Uterus (tissue), 4 donors: ENCODE measurements around the gene DDHD1. TPM values are rescaled to one million over a fixed set of nuclear protein-coding genes. Genes with fewer than 3 reads are reported as not detected.

Experiments used
- DNase-seq, 2 donors: peaks; one replicate each; pipeline ENCODE4 v3.0.0-alpha.2; 2019 to 2020
- H3K27ac ChIP-seq, 2 donors: fragments of 200-600 bp; sonication (generic); 1 replicate in 1 of 2; 2 replicates in 1 of 2; pipeline ENCODE4 v1.5.1; 2016 to 2018
- H3K27me3 ChIP-seq, 2 donors: fragments of 200-600 bp; sonication (generic); one replicate each; pipeline ENCODE4 v1.5.1; 2018 to 2019; ENCODE audit warnings: control low read depth in 1 of 2
- H3K36me3 ChIP-seq, 2 donors: fragments of 200-600 bp; sonication (generic); one replicate each; pipeline ENCODE4 v1.5.1; 2019; ENCODE audit warnings: control low read depth in 1 of 2
- H3K4me1 ChIP-seq, 2 donors: fragments of 200-600 bp; sonication (generic); one replicate each; pipeline ENCODE4 v1.5.1; 2018 to 2019; ENCODE audit warnings: control low read depth in 1 of 2
- H3K4me3 ChIP-seq, 2 donors: fragments of 200-600 bp; sonication (generic); 1 replicate in 1 of 2; 2 replicates in 1 of 2; pipeline ENCODE4 v1.5.1; 2018 to 2019; ENCODE audit warnings: mild to moderate bottlenecking in 1 of 2
- H3K9me3 ChIP-seq, 2 donors: fragments of 200-600 bp; sonication (generic); one replicate each; pipeline ENCODE4 v1.5.1; 2019; ENCODE audit warnings: control low read depth in 1 of 2
- POLR2A ChIP-seq, 2 donors: fragments of 450-650 bp; IDR thresholded peaks; one replicate each; pipeline ENCODE4 v1.6.1; 2016; ENCODE audit warnings: antibody characterized with exemption in 2 of 2, mild to moderate bottlenecking in 1 of 2, moderate library complexity in 1 of 2
- intact Hi-C: fragments of 100-400 bp; cut with DNase I; formaldehyde crosslinking; loops from one replicate; pipeline ENCODE4 v1.15.1; 2023; ENCODE audit warnings: low total_unique reads
- total RNA-seq, 4 donors: library from RNA; depleted of rRNA in 3 of 4; stranded (reverse); fragments of >200 nt in 3 of 4; gene quantifications; one replicate each; pipeline versions ENCODE4 v1.1.0 to v1.2.4, GENCODE V29; 2014 to 2023
- TF ChIP-seq, protein P1 (sequence below), 4 experiments: fragments of 200-600 bp in 2 of 4; fragments of 450-650 bp in 2 of 4; sonication (generic) in 2 of 4; IDR thresholded peaks; one replicate each; pipeline ENCODE4 v1.5.1; 2016 to 2019; ENCODE audit warnings: antibody characterized with exemption in 4 of 4, mild to moderate bottlenecking in 2 of 4, moderate library complexity in 1 of 4
- donor health status: DM: yes; HTN: yes; CAD: no.

Gene DDHD1
- total RNA-seq, 4 donors from 2014 or later = 25.1 to 38.5 (median 30.7) TPM

DNA sequence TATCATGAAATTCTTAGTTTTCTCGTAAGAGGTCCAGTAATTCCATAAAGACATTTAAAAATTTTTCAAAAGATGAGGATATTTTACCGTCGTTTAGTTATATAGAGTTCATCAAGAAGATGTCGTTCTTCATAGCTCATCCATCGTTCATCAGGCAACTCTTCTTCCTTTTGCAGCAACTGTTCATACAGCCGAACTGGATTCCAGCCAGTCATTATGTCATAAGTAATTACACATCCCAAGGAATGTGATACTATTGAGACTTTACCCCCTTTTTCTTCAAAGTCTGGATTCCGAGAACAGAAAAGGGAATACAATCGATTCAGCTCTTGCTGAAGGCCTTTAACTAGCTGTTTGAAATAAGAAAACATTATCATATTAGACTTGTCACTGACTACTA is 90.3 kb downstream of the DDHD1 start:
- intact Hi-C loops = no loop called here

DNA sequence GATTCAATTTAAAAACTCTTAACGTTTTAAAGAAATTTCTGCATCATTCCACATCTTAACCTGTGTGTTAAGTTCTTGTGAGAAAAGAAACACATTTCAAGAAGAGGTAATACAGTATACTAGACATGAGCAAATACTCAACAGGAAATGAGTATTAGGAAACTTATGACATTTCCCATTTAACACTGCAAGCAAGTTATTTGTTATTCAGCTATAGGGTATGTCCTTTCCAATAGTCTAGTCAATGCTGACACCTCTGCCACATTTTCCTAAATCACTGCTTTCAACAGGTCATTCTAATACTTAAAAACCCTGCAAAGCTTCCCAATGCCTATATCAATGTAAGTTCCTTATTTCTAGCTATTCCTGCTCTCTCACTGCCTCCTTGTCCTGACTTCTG is 93.1 kb downstream of the DDHD1 start:
- intact Hi-C loops = no loop called here
- Histone ChIP-seq H3K4me3 (no peak overlapping the region), H3K36me3 (no peaks in the 10 kb centered on the region), H3K27ac (no peak overlapping the region), H3K4me1 (no peaks in the 10 kb centered on the region), H3K9me3 (no peaks in the 10 kb centered on the region), H3K27me3 (no peaks in the 10 kb centered on the region)
- no peak for DNase-seq
- TF ChIP-seq, protein P1, sequence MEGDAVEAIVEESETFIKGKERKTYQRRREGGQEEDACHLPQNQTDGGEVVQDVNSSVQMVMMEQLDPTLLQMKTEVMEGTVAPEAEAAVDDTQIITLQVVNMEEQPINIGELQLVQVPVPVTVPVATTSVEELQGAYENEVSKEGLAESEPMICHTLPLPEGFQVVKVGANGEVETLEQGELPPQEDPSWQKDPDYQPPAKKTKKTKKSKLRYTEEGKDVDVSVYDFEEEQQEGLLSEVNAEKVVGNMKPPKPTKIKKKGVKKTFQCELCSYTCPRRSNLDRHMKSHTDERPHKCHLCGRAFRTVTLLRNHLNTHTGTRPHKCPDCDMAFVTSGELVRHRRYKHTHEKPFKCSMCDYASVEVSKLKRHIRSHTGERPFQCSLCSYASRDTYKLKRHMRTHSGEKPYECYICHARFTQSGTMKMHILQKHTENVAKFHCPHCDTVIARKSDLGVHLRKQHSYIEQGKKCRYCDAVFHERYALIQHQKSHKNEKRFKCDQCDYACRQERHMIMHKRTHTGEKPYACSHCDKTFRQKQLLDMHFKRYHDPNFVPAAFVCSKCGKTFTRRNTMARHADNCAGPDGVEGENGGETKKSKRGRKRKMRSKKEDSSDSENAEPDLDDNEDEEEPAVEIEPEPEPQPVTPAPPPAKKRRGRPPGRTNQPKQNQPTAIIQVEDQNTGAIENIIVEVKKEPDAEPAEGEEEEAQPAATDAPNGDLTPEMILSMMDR (IDR thresholded peaks at IDR 0.05) = no peak
- no peak for TF ChIP-seq POLR2A (IDR thresholded peaks at IDR 0.05)

More for the DNA sequence above, 90.3 kb downstream of the DDHD1 start:
- H3K27ac ChIP-seq = no peak overlapping the region
- no peaks in the 10 kb centered on the region for H3K9me3 ChIP-seq
- no peaks in the 10 kb centered on the region for H3K27me3 ChIP-seq
- no peak for DNase-seq
- no peak for TF ChIP-seq POLR2A (IDR thresholded peaks at IDR 0.05)
- TF ChIP-seq, protein P1 (IDR thresholded peaks at IDR 0.05) = no peak
- H3K4me3 ChIP-seq = no peak overlapping the region
- no peaks in the 10 kb centered on the region for H3K4me1 ChIP-seq
- no peaks in the 10 kb centered on the region for H3K36me3 ChIP-seq

DNA sequence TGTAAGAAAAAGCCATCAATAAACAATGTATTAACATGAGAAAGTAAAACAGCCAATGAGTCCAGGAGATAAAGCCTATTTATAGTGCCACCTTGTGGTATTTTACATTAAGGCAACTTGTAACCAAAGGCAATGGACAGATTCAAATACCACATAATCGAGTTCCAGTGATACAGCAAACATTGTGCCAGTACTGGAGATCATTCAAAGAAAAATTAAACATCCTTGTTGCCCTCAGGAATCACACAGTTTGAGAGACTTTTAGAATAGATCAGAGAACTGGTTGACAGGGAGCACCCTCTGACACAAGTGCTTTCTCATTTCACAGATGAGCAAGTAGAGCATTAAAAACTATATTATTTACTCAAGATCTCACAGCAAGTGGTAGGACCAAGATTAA is 98.1 kb downstream of the DDHD1 start:
- intact Hi-C loops = loop anchor here (10.0 kb wide), 1 partner anchor 230 kb away; no protein-coding TSS in a partner anchor

DNA sequence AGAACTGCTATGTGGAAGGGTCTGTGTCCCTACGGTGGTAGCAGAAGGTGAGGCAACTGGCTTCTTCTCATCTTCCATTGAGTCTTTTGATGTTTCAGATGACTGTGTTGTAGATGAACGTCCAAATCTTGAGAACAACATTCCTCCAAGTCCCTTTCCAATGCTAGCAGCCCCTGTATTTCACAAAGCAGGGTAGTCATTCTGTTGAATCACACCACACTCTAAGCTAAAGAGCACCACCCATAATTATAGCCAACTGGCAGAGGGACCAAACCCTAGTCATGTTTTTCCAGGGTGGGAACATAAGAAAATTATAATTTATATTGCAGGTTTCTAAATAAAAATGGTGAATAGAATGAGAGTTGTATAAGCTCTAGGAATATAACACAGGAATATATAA is 98.7 kb downstream of the DDHD1 start:
- no peaks in the 10 kb centered on the region for H3K36me3 ChIP-seq
- TF ChIP-seq, protein P1 (IDR thresholded peaks at IDR 0.05) = no peak
- intact Hi-C loops = loop anchor here (10.0 kb wide), 1 partner anchor 230 kb away; no protein-coding TSS in a partner anchor
- H3K27me3 ChIP-seq = no peaks in the 10 kb centered on the region
- no peak overlapping the region for H3K27ac ChIP-seq
- no peaks in the 10 kb centered on the region for H3K9me3 ChIP-seq
- no peak for DNase-seq
- H3K4me3 ChIP-seq = no peak overlapping the region
- no peaks in the 10 kb centered on the region for H3K4me1 ChIP-seq

More for the DNA sequence above, 98.1 kb downstream of the DDHD1 start:
- H3K36me3 ChIP-seq = no peaks in the 10 kb centered on the region
- H3K4me1 ChIP-seq = no peaks in the 10 kb centered on the region
- no peaks in the 10 kb centered on the region for H3K27me3 ChIP-seq
- H3K9me3 ChIP-seq = no peaks in the 10 kb centered on the region
- H3K4me3 ChIP-seq = no peak overlapping the region
- DNase-seq = no peak
- TF ChIP-seq POLR2A (IDR thresholded peaks at IDR 0.05) = no peak
- TF ChIP-seq, protein P1 (IDR thresholded peaks at IDR 0.05) = peak; percentile 63 to 74 (median 68)
- no peak overlapping the region for H3K27ac ChIP-seq

DNA sequence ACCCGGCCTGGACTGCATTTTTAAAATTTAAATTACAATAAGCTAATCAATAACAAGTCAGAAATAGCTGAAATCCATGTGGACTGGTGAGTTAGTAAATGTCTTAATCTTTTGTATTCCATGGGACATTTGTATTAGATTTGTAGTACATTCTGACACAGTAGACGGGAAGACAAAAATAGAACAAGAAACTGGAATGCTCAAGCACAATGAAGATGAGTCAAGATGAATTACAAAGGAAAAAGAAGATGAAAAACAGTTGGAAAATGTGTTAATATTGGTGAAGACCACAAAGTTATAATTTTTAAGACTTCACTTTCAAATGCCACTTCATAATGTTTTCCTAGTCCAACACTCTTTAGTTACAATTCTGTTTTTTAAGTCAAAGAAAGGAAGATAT is 104.5 kb downstream of the DDHD1 start:
- Histone ChIP-seq H3K36me3 (no peaks in the 10 kb centered on the region), H3K27ac (no peak overlapping the region), H3K27me3 (no peaks in the 10 kb centered on the region), H3K4me3 (no peak overlapping the region), H3K9me3 (no peaks in the 10 kb centered on the region), H3K4me1 (no peaks in the 10 kb centered on the region)
- TF ChIP-seq, protein P1 (IDR thresholded peaks at IDR 0.05) = no peak
- no peak for TF ChIP-seq POLR2A (IDR thresholded peaks at IDR 0.05)
- DNase-seq = no peak
- intact Hi-C loops = no loop called here
